Measurements from ENCODE around the gene B4GALT1.

GRCh38 chr9:33196736-33197135 lies 29.6 kb upstream of the B4GALT1 start:
- TF ChIP-seq POLR2A (IDR thresholded peaks at IDR 0.05) = no peak
- TF ChIP-seq EP300 (IDR thresholded peaks at IDR 0.05) = no peak
- no peak for TF ChIP-seq CTCF (IDR thresholded peaks at IDR 0.05)

Data from sigmoid colon (tissue), 4 donors.